ENCODE results near the gene SPDEF.

The SPDEF gene

GRCh38 chr6:34529665-34530327 lies 26.3 kb downstream of the SPDEF start:
- Histone ChIP-seq H3K4me3 (no peak overlapping the region), H3K27ac (no peak overlapping the region)
- DNase-seq (ENCODE audit: low spot score), result no peak
- TF ChIP-seq, protein P1, sequence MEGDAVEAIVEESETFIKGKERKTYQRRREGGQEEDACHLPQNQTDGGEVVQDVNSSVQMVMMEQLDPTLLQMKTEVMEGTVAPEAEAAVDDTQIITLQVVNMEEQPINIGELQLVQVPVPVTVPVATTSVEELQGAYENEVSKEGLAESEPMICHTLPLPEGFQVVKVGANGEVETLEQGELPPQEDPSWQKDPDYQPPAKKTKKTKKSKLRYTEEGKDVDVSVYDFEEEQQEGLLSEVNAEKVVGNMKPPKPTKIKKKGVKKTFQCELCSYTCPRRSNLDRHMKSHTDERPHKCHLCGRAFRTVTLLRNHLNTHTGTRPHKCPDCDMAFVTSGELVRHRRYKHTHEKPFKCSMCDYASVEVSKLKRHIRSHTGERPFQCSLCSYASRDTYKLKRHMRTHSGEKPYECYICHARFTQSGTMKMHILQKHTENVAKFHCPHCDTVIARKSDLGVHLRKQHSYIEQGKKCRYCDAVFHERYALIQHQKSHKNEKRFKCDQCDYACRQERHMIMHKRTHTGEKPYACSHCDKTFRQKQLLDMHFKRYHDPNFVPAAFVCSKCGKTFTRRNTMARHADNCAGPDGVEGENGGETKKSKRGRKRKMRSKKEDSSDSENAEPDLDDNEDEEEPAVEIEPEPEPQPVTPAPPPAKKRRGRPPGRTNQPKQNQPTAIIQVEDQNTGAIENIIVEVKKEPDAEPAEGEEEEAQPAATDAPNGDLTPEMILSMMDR (IDR thresholded peaks at IDR 0.05), result no peak

DNA sequence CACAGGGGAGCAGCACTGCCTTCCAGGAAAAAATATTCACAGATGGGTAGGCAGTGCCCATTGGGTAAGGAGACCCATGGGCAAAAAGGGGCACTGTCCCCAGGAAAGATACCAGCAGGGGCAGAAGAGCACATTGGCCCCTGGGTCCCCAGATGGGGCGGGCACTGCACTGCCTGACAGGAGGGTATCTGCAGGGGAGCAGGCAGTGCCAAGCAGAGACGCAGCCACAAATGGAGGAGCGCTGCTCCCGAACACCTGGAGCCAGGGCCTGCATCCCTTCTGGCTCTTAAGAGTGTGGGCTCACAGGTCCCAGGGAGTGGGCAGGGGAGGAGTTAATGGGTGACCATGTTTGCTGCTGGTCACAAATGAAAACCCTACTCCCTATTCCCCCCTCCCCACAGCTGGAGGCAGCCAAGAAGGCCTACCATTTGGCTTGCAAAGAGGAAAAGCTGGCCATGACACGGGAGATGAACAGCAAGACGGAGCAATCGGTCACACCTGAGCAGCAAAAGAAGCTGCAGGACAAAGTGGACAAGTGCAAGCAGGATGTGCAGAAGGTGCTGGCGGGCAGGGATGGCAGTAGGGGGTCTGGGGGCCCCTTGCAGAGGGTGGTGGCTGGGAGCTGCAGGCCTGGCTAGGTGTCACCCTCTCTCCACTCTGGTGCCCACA lies 27.0 kb downstream of the SPDEF start:
- no peak for DNase-seq (ENCODE audit: low spot score)
- H3K4me3 ChIP-seq, result no peak overlapping the region
- TF ChIP-seq, protein P1 (IDR thresholded peaks at IDR 0.05), result no peak
- no peak overlapping the region for H3K27ac ChIP-seq

DNA sequence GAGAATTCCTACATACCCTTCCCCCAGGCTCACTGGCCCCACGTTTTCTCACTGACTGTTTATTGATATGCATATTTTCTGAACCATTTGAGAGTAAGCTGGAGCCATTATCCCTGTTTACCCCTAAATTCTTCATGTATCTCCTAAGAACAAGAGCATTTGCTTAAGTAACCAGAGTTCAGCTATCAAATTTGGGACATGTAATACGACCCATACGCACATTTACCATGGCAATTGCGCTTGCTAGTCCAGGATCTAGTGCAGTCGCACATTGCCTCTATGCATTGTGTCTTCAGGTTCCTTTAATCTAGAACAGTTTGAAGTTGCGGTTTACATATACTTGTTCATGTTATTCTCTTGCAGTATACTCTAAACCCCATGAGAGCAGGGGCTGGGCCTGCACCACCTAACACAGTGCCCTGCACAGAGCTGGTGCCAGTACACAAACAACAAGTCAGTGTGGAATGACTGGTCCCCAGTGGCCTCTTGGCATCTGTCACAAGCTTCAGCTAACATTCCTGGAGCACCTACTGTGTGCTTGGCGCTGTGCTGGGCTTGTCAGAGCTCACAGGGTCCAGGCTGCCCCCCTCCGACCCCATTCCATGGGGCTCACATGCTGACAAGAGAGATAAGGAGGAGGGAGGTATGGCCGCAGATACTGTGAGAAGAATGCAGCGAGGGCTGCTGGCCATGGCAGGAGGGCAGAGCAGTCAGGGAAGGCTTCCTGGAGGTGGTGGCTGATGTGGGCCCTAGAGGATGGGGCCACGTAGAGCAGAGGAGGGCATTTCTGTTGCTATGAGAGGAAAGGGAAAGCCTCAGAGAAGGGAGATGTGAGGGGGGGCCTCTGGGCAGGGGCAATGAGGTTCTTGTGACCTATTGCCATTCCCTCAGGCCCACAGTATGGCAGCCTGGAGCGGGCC lies 28.1 kb downstream of the SPDEF start:
- Histone ChIP-seq H3K27ac (no peak overlapping the region), H3K4me3 (no peak overlapping the region)
- TF ChIP-seq, protein P1 (IDR thresholded peaks at IDR 0.05), result no peak
- DNase-seq (ENCODE audit: low spot score), result no peak

DNA sequence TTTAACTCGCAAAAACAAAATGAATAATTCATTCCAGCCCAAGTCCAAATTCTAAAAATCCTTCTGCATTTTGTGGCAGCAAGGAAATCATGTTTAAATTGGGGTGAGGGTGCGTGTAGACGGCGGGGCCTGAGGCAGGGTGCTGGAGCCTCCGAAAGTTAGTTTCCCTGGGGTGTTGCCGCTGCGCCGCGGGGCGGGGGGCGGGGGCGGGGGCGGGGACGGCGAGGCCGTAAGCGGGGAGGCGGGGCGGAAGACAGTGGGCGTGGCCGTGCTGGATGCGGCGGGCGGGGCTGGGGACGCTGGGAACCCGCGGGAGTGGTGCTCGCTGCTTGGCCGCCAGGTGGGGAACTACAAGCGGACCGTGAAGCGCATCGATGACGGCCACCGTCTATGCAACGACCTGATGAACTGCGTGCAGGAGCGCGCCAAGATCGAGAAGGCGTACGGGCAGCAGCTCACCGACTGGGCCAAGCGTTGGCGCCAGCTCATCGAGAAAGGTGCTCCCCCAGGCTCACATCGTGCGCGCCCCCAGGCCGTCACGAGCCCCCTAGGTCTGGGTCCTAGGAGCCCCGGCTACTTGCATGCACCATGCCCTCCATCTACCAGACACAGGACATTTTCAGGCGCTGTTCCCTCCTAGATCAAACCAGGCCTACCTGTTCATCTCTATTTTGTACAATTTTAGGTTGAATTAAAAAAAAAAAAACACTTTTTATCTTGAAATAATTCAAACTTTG lies 29.0 kb downstream of the SPDEF start:
- peak overlapping the region in 1 of 2 donors; percentile 3 for H3K27ac ChIP-seq
- peak overlapping the region; percentile 58 for H3K4me3 ChIP-seq
- peak; percentile 93 for DNase-seq (ENCODE audit: low spot score)
- TF ChIP-seq, protein P1 (IDR thresholded peaks at IDR 0.05), result peak; percentile 86

DNA sequence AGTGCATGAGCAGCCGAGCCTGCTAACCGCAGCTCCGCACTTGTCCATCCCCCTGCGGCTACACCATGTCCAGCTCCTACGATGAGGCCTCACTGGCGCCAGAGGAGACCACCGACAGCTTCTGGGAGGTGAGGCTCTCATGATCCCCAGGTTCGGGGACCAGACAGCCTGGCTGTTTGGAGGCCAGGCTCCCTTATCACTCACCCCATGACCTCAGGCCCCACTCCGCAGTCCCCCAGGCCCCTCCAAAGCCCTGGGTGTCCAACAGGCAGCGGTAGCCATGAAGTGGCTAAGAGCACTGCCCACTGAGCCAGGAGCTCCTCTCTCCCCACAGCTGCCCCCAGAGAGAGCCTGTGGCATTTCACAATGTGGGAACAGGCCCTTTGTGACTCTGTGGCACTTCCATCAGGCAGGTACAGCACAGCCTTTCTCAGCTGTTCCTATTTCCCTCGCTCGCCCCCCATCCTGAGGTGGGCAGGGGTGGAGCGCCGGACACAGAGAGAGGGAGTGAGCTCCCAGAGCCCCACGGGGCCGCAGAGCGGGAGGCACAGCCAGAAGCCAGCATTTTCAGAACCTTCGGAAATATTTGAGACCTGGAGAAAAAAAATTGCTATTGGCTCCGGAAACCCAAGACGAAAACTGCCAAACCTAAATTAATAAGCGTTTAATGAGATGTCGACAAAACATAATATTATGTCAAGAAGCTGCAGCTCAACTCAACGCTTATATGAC lies 29.7 kb downstream of the SPDEF start:
- no peak for DNase-seq (ENCODE audit: low spot score)
- Histone ChIP-seq H3K27ac (peak overlapping the region in 1 of 2 donors; percentile 3), H3K4me3 (peak overlapping the region; percentile 58)
- TF ChIP-seq, protein P1 (IDR thresholded peaks at IDR 0.05), result no peak
